OCI-LY3 (cell line): ENCODE results near the gene PLEKHA8.

Source experiments
- EZH2phosphoT487 ChIP-seq: fragments of 200-600 bp; shearing (Covaris generic); IDR thresholded peaks from 2 replicates; pipeline ENCODE4 v1.6.1; 2018; ENCODE audit warnings: antibody characterized with exemption, mixed run types, low read depth
- TF ChIP-seq, protein P1 (sequence below): fragments of 200-600, 300-600 bp; sonication (generic); IDR thresholded peaks from 2 replicates; pipeline ENCODE4 v1.5.1; 2014; ENCODE audit warnings: antibody characterized with exemption, low read length, low read depth

DNA sequence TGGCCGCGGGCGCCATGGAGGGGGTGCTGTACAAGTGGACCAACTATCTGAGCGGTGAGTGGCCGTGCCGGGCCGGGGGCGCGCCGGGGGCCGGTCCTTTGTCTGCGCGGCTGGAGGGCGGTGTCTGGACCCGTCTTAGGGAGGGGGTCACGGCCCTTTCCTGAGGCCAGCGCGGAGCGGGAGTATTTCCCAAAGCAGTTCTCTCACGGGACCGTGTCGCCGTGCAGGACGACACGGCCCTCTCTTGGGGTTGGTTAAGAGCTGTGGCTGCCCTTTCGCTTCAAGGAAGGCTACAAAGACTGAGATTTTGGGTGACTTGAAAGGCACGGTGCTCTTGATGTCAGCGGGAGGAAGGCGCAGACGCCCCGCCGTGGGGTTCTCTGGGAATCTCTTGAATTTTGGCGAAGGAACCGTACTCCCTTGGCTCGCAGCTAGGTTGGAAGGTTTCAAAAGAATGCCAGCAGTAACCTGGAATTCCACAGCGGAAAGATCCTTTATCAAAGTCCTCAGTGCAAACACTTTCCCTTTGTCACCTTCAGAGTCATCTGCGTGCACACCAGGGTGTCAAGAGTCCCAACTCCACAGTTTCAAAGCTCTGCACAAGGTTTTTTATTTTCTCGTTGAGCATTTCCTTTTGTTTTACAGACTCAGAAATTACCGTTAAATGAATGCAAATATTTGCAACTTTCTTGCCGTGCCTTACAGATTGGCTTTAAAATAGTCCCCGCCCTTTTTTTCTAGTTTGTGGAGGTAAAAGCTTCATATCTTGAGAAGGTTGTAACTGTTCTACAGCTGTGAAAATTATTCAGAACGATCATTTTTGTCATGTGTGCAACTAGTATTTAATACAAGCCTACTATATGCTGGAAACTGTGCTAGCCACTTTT lies 780 bp downstream of the PLEKHA8 start:
- TF ChIP-seq, protein P1, sequence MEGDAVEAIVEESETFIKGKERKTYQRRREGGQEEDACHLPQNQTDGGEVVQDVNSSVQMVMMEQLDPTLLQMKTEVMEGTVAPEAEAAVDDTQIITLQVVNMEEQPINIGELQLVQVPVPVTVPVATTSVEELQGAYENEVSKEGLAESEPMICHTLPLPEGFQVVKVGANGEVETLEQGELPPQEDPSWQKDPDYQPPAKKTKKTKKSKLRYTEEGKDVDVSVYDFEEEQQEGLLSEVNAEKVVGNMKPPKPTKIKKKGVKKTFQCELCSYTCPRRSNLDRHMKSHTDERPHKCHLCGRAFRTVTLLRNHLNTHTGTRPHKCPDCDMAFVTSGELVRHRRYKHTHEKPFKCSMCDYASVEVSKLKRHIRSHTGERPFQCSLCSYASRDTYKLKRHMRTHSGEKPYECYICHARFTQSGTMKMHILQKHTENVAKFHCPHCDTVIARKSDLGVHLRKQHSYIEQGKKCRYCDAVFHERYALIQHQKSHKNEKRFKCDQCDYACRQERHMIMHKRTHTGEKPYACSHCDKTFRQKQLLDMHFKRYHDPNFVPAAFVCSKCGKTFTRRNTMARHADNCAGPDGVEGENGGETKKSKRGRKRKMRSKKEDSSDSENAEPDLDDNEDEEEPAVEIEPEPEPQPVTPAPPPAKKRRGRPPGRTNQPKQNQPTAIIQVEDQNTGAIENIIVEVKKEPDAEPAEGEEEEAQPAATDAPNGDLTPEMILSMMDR: 0 out of 2 replicates have a peak, but pooled peaks have one; percentile 3
- TF ChIP-seq EZH2phosphoT487: no peak
